SIG-M5 treated with dmso at 0.1 percent for 504 hours (cell line): ENCODE results near the gene AKNAD1.
"Not testable (repeated sequence)": the region's sequence is repeated elsewhere in the genome, so short reads cannot be mapped to it uniquely, and the experiment has no call there.

Experiments used
- DNase-seq: peaks from one replicate; lab custom pipeline; 2025; ENCODE audit not compliant: unreplicated experiment; lab: John Stamatoyannopoulos, UW

AKNAD1 gene

GRCh38 chr1:108792420-108792819, 64.5 kb downstream of the AKNAD1 start:
- no peak for DNase-seq

GRCh38 chr1:108791790-108792189, 65.1 kb downstream of the AKNAD1 start:
- no peak for DNase-seq

- DNase-seq = no peak
Observed at GRCh38 chr1:108785880-108786279, 71.0 kb downstream of the AKNAD1 start.

GRCh38 chr1:108785264-108785663, 71.6 kb downstream of the AKNAD1 start:
- no peak for DNase-seq

GRCh38 chr1:108781575-108781944, 75.3 kb downstream of the AKNAD1 start:
- not testable (repeated sequence) for DNase-seq

GRCh38 chr1:108780937-108781574, 75.8 kb downstream of the AKNAD1 start:
- DNase-seq = no peak

- DNase-seq = no peak
Observed at GRCh38 chr1:108779455-108779854, 77.4 kb downstream of the AKNAD1 start.

GRCh38 chr1:108777839-108778238, 79.1 kb downstream of the AKNAD1 start:
- DNase-seq = no peak

GRCh38 chr1:108767708-108768107, 89.2 kb downstream of the AKNAD1 start:
- no peak for DNase-seq

- no peak for DNase-seq
Observed at GRCh38 chr1:108767115-108767514, 89.8 kb downstream of the AKNAD1 start.
